ENCODE data around the gene ZNF22. TPM values are rescaled to one million over a fixed set of nuclear protein-coding genes. Genes with fewer than 3 reads are reported as not detected.

ZNF22 gene
- total RNA-seq (32.2 and 41.7 TPM in 2 replicates), polyA plus RNA-seq (20.5 and 25.9 TPM in 2 replicates)

DNA sequence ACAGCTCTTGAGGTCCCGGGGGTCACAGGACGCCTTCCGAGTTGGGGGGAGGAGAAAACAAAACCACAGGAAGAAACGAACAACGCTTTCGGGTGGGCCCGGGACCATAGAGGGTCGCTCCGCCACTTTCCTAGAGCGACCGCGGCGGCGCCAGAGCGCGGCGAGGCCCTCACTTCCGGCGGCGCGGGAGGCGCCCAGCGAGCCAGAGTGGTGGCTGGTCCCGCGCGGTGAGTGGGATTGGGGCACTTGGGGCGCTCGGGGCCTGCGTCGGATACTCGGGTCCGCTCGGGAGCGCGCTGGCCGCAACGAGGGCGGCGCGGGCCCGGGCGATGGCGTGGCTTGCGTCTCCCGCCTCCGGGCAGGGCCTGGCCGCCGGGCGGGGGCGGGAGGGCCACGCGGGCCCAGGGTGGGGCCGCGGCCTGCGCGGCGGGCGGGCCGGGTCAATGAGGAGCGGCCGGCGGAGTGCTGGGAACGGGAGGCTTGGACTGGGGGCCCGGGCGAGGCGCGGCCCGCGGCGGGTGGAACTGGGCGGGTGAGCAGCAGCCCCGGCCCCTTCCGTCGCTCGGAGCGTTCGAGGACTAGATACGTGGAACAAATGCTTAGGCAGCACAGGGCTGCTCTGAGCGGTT is at the start of gene ZNF22:
Gene ZNF22 (plus strand): TSS at position 172 of the 629 bp plus-strand sequence. CDS start 2,446 bp downstream, outside the sequence.
- peak within 1 kb of the TSS; percentile 100 for H2AFZ ChIP-seq
- no peaks in the 10 kb centered on the region for H3K27me3 ChIP-seq
- H3K4me3 ChIP-seq, result peak within 1 kb of the TSS; percentile 86
- peaks cover 28% of the 10 kb centered on the region for H3K4me1 ChIP-seq (ENCODE audit: insufficient read depth)
- WGBS (ENCODE audit: low lambda C conversion rate, missing lambda C conversion rate), result 3% methylated on average over 31 of the region's 79 CpGs
- peaks cover 34% of the 10 kb centered on the region for H3K79me2 ChIP-seq
- peak; percentile 81 for DNase-seq (ENCODE audit: low spot score)
- no peaks in the 10 kb centered on the region for H3K9me2 ChIP-seq (replicated peaks; ENCODE audit: insufficient read depth)
- no peaks in the 10 kb centered on the region for H3K36me3 ChIP-seq (replicated peaks; ENCODE audit: insufficient read depth, low read depth)
- H3K9me3 ChIP-seq (ENCODE audit: low read depth), result no peaks in the 10 kb centered on the region
- H3K27ac ChIP-seq, result peak within 1 kb of the TSS; percentile 98
- no peak for TF ChIP-seq EZH2 (IDR thresholded peaks at IDR 0.05; ENCODE audit: borderline replicate concordance)
- peak; percentile 8 for TF ChIP-seq CTCF (IDR thresholded peaks at IDR 0.05; ENCODE audit: poor library complexity)
- no peaks in the 10 kb centered on the region for H4K20me1 ChIP-seq (ENCODE audit: insufficient read depth, poor library complexity, severe bottlenecking)
- H3K4me2 ChIP-seq, result peak within 1 kb of the TSS; percentile 96

DNA sequence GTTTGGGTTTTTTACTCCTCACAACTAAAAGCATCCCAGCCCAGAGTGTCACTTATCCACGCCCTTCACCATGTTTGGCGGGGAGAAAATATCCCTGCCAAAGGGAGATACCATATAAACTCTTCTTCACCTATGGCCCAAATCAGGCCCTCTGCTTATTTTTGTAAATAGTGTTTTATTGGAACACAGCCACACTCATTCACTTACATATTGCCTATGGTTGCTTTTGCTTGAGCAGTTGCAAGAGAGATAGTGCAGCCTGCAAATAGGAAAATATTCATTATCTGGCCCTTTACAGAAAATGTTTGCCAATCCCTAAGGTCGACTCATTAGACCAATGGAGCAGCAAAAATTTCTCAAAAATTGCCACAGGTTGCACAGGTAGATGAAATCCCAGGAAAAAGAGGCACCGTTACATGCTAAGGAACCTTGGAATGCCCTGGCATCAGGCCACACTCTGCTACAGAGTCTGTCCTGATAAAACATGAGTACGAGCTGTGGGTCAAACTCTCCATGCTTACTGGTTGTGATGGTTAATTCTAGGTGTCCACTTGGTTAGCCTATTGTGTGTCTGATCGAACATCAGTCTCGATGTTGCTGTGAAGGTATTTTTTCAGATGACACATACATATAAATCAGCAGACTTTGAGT is 49.0 kb upstream of the ZNF22 start:
- WGBS (ENCODE audit: low lambda C conversion rate, missing lambda C conversion rate), result 92% methylated on average over 7 of the region's 7 CpGs
- no peaks in the 10 kb centered on the region for H3K36me3 ChIP-seq (replicated peaks; ENCODE audit: insufficient read depth, low read depth)
- DNase-seq (ENCODE audit: low spot score), result peak; percentile 3

DNA sequence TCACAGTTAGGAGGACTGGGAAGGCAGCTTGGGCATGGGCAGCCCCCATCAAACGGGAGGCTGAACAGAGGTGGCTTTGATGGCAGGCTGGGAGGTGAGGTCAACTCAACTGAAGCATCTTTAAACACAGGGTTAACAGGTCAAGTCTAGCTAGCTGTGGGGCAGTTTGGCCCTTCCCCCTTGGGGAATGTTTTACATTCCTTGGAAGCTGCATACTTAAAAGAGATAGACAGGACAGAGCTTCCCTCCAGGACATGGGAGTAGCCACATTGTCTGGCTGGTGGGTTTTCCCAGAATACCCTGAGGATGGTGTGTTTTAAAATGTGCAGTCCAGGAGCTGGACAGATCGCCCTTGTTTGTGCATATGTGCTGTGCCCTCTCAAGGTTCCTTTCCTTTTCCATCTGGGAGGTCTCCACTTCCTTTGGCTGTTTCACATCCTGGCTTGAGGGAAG is 47.9 kb upstream of the ZNF22 start:
- no peaks in the 10 kb centered on the region for H3K9me2 ChIP-seq (replicated peaks; ENCODE audit: insufficient read depth)
- DNase-seq (ENCODE audit: low spot score), result no peak
- H3K79me2 ChIP-seq, result peaks cover 16% of the 10 kb centered on the region
- H3K4me3 ChIP-seq, result no peak overlapping the region
- H4K20me1 ChIP-seq (ENCODE audit: insufficient read depth, poor library complexity, severe bottlenecking), result no peaks in the 10 kb centered on the region
- no peaks in the 10 kb centered on the region for H3K9me3 ChIP-seq (ENCODE audit: low read depth)
- no peak overlapping the region for H2AFZ ChIP-seq
- H3K4me2 ChIP-seq, result no peak overlapping the region
- WGBS (ENCODE audit: low lambda C conversion rate, missing lambda C conversion rate), result 43% methylated on average over 2 of the region's 2 CpGs
- H3K36me3 ChIP-seq (replicated peaks; ENCODE audit: insufficient read depth, low read depth), result no peaks in the 10 kb centered on the region
- H3K4me1 ChIP-seq (ENCODE audit: insufficient read depth), result peaks cover 11% of the 10 kb centered on the region
- no peak overlapping the region for H3K27ac ChIP-seq
- TF ChIP-seq EZH2phosphoT487 (IDR thresholded peaks at IDR 0.05; ENCODE audit: low read depth, severe bottlenecking, unreplicated experiment) (no peak), EZH2 (IDR thresholded peaks at IDR 0.05; ENCODE audit: borderline replicate concordance) (no peak), CTCF (IDR thresholded peaks at IDR 0.05; ENCODE audit: poor library complexity) (no peak)
- H3K27me3 ChIP-seq, result no peaks in the 10 kb centered on the region

More for the DNA sequence above, 49.0 kb upstream of the ZNF22 start:
- Histone ChIP-seq H4K20me1 (ENCODE audit: insufficient read depth, poor library complexity, severe bottlenecking) (no peaks in the 10 kb centered on the region), H3K4me3 (no peak overlapping the region), H3K79me2 (peaks cover 9% of the 10 kb centered on the region), H3K27ac (no peak overlapping the region), H3K4me1 (ENCODE audit: insufficient read depth) (peaks cover 11% of the 10 kb centered on the region), H3K4me2 (no peak overlapping the region), H3K27me3 (no peaks in the 10 kb centered on the region), H3K9me3 (ENCODE audit: low read depth) (no peaks in the 10 kb centered on the region), H2AFZ (no peak overlapping the region), H3K9me2 (replicated peaks; ENCODE audit: insufficient read depth) (no peaks in the 10 kb centered on the region)
- TF ChIP-seq EZH2phosphoT487 (IDR thresholded peaks at IDR 0.05; ENCODE audit: low read depth, severe bottlenecking, unreplicated experiment), result no peak
- no peak for TF ChIP-seq CTCF (IDR thresholded peaks at IDR 0.05; ENCODE audit: poor library complexity)
- TF ChIP-seq EZH2 (IDR thresholded peaks at IDR 0.05; ENCODE audit: borderline replicate concordance), result no peak

Measured in hepatocyte (in vitro differentiated cells).